GM18907 (cell line): ENCODE data around the gene SREK1IP1.

Experiments used
- ATAC-seq: cut with Tn5 transposase; IDR thresholded peaks from one replicate; pipeline ENCODE4 v1.9.1; 2021; ENCODE audit warnings: mild to moderate bottlenecking, moderate library complexity; ENCODE audit not compliant: unreplicated experiment

The SREK1IP1 gene

DNA sequence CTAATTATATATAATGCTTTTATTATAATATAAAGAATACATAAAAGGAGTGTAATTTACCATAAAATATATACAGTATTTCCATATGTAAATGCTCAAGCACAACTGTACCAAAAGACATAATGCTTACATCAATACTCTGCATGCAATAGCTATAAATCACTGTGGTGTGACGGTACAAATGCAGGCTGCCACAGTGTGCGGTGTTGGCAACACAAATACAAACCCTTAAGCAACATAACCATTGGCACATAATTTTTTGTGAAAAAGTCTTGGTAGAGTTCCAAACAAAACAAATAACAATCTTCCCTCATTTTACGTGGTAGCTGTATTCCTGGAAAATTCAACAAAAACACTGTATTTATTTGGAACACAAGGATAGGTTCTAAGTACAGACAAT is 80.1 kb downstream of the SREK1IP1 start:
- no peak for ATAC-seq

DNA sequence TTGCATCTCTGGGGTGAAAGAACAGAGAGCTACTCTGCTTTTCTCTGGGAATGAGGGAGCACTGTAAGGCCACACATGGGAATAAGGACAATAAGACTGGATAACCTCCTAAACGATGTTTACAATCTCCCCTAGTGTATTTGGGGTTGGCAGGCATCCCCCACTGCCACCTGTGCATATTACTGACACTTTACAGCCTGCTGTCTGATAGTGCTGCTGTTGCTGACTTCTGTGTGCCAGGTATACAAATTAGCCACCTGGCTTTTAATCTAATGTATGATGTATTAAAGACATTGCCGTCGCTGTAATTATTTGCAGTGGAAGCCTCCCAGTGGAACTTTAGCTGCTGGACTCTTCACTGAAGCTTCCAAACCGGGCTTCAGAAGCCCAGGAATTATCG is 82.6 kb downstream of the SREK1IP1 start:
- ATAC-seq = no peak

DNA sequence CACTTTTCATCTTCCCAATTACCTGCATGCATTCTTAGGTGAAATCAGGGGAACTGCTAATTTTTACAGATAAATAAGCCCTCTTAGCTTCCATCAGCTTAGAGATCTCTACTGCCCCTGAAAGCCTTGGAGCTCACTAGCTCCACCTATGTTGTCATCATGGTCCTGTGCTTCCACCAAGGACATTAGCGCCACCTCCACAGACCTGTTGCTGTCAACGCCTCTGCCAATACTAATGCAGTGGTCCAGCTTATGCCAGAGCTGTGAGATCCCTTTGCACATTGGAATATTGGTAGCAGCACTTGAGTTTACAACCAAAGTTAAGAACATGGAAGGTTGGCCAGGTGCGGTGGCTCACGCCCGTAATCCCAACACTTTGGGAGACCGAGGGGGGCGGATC is 85.9 kb downstream of the SREK1IP1 start:
- ATAC-seq = no peak

DNA sequence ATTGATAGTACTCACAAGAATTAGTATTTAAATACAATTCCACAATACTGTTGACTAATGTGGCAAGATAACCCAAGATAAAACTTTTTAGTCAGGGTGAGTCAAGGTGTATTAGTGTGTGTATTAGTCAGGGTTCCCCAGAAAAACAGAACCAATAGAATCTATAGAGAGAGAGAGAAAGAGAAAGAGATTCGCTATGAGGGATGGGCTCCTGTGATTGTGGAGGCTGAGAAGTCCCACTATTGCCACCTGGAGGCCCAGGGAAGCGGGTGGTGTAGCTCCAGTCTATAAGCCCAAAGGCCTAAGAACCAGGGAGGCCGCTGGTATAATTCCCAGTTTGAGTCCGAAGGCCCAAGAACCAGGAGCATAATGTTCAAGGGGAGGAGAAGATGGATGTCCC is 88.2 kb downstream of the SREK1IP1 start:
- ATAC-seq = no peak

DNA sequence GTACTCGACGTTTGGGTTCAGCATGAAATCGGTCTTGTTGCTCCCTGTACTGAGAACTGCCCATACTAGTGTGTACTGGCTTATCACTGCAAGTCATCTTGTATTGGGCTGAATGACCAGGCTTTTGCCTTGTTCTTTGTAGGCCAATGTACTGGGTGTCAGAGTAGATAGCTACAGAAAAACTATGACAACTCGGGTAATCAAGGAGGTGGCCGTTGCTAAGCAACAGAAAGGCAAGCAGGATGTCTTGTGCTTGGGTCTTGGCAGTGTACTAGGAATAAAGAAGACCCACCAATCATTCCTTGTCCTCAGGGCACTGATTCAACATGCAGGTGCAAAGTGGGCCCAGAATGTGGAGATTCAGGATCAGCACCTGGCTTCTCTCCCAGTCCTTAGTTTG is 90.1 kb downstream of the SREK1IP1 start:
- ATAC-seq = no peak

DNA sequence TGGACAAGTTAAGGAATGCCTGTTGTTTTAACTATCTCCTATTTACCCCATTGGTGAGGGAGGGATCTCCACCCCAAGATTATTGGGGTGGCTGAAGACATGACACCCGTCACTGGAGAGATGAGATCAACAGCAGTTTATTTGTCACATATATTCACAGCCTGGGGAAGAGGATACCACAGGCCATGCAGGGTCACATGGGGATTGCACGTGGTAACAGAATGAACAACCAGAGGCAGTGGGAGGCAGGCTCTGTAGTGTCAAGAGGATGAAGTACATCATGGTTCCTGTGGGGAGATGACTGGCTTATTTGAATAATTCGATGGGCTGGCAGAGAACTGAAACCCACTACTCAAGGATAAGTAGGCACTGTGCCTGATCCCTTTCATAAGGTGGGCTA is 96.8 kb downstream of the SREK1IP1 start:
- ATAC-seq = no peak

DNA sequence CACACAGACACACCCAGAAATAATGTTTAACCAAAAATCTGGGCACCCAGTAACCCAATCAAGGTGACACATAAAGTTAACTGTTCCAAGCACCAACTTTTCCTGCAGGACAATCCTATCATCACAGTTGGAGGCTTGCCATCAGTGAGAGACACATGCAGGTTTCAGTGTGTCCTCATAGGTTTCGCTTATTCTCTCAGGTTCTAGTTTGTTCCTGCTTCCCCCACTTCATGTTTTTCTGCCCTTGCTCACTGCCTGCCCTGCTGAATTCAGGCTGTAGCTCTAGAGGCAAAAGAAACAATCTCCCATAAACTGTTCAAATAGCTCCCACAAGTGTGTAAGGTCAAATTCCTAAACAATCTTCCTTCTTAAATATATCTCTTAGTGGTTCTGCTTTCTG is 98.2 kb downstream of the SREK1IP1 start:
- ATAC-seq = no peak
